Lower lobe of right lung (tissue), 2 donors: ENCODE measurements around the gene ENDOV. TPM values are rescaled to one million over a fixed set of nuclear protein-coding genes. Genes with fewer than 3 reads are reported as not detected.

Experiments
- ATAC-seq, 2 donors: fragments of 200-7000 bp; cut with Tn5 transposase; one replicate each; pipeline ENCODE4 v1.9.1; 2020 to 2022; ENCODE audit warnings: mild to moderate bottlenecking in 2 of 2, moderate library complexity in 2 of 2
- DNase-seq: peaks from one replicate; pipeline ENCODE4 v3.0.0-alpha.2; 2020
- H3K27ac ChIP-seq: fragments of 200-600 bp; one replicate; pipeline ENCODE4 v1.8.0; 2022
- H3K27me3 ChIP-seq: fragments of 200-600 bp; one replicate; pipeline ENCODE4 v1.8.0; 2022; ENCODE audit warnings: low read depth
- H3K36me3 ChIP-seq: fragments of 200-600 bp; one replicate; pipeline ENCODE4 v1.8.0; 2022; ENCODE audit warnings: mild to moderate bottlenecking
- H3K4me1 ChIP-seq: fragments of 200-600 bp; one replicate; pipeline ENCODE4 v1.8.0; 2022
- H3K4me3 ChIP-seq: fragments of 200-600 bp; one replicate; pipeline ENCODE4 v1.8.0; 2022; ENCODE audit warnings: mild to moderate bottlenecking
- H3K9me3 ChIP-seq: fragments of 200-600 bp; one replicate; pipeline ENCODE4 v1.8.0; 2022
- CTCF ChIP-seq: fragments of 200-600 bp; IDR thresholded peaks from one replicate; pipeline ENCODE4 v1.8.0; 2022; ENCODE audit warnings: antibody characterized with exemption, mild to moderate bottlenecking
- intact Hi-C: fragments of 100-400 bp; cut with DNase I; formaldehyde crosslinking; loops from one replicate; pipeline ENCODE4 v1.11.0; 2022
- total RNA-seq: library from RNA; stranded (reverse); fragmentation: NEBNext Ultra II Directional; extraction: Animal tissue kit (Norgen Biotek cat#: 25700); gene quantifications from one replicate; pipeline ENCODE4 v1.2.1, GENCODE V29; 2021
- donor health status: DM: no; HTN: yes; CAD: no; lungs with severe emphysema.

Gene ENDOV
- total RNA-seq, 1 donor from 2014 or later = 23.4 TPM

GRCh38 chr17:80443916-80444643 is 29.1 kb downstream of the ENDOV start:
- no peaks in the 10 kb centered on the region for H3K27me3 ChIP-seq
- no peak for DNase-seq
- no peaks in the 10 kb centered on the region for H3K36me3 ChIP-seq
- H3K4me1 ChIP-seq = no peaks in the 10 kb centered on the region
- no peak for ATAC-seq
- H3K4me3 ChIP-seq = no peak overlapping the region
- no peaks in the 10 kb centered on the region for H3K9me3 ChIP-seq
- H3K27ac ChIP-seq = no peak overlapping the region
- intact Hi-C loops = no loop called here
- no peak for TF ChIP-seq CTCF

GRCh38 chr17:80444644-80444979 is 29.6 kb downstream of the ENDOV start:
- Histone ChIP-seq H3K36me3 (no peaks in the 10 kb centered on the region), H3K27me3 (no peaks in the 10 kb centered on the region), H3K4me1 (no peaks in the 10 kb centered on the region), H3K4me3 (no peak overlapping the region), H3K27ac (no peak overlapping the region), H3K9me3 (no peaks in the 10 kb centered on the region)
- no peak for TF ChIP-seq CTCF
- ATAC-seq = no peak
- DNase-seq = no peak
- intact Hi-C loops = no loop called here

- H3K27ac ChIP-seq = no peak overlapping the region
- peak in 1 of 2 donors; percentile 13 for ATAC-seq
These were observed 30.2 kb downstream of the ENDOV start for GRCh38 chr17:80445007-80445725.

GRCh38 chr17:80445726-80446110 is 30.8 kb downstream of the ENDOV start:
- Histone ChIP-seq H3K4me3 (no peak overlapping the region), H3K36me3 (no peaks in the 10 kb centered on the region), H3K4me1 (no peaks in the 10 kb centered on the region), H3K9me3 (no peaks in the 10 kb centered on the region), H3K27ac (no peak overlapping the region), H3K27me3 (no peaks in the 10 kb centered on the region)
- ATAC-seq (no peak), DNase-seq (no peak)
- intact Hi-C loops = no loop called here
- no peak for TF ChIP-seq CTCF

More at GRCh38 chr17:80445007-80445725, 30.2 kb downstream of the ENDOV start:
- no peak for DNase-seq
- H3K27me3 ChIP-seq = no peaks in the 10 kb centered on the region
- intact Hi-C loops = no loop called here
- no peak for TF ChIP-seq CTCF
- H3K4me1 ChIP-seq = no peaks in the 10 kb centered on the region
- no peaks in the 10 kb centered on the region for H3K36me3 ChIP-seq
- H3K4me3 ChIP-seq = no peak overlapping the region
- H3K9me3 ChIP-seq = no peaks in the 10 kb centered on the region

- no peak for ATAC-seq
- H3K36me3 ChIP-seq = no peaks in the 10 kb centered on the region
- H3K27ac ChIP-seq = no peak overlapping the region
- no peaks in the 10 kb centered on the region for H3K4me1 ChIP-seq
- no peaks in the 10 kb centered on the region for H3K27me3 ChIP-seq
- H3K4me3 ChIP-seq = no peak overlapping the region
- no peak for TF ChIP-seq CTCF
- intact Hi-C loops = no loop called here
- H3K9me3 ChIP-seq = no peaks in the 10 kb centered on the region
- DNase-seq = no peak
These were observed 31.9 kb downstream of the ENDOV start for GRCh38 chr17:80446645-80447405.
